Breast epithelium (tissue), 3 donors: ENCODE results near the gene CHMP4B.

Source experiments
- CTCF ChIP-seq, 3 donors: fragments of 450-650 bp; IDR thresholded peaks; one replicate each; pipeline ENCODE4 v1.5.1; 2016 to 2017; ENCODE audit warnings: antibody characterized with exemption in 3 of 3, mild to moderate bottlenecking in 3 of 3, moderate library complexity in 3 of 3
- POLR2A ChIP-seq: fragments of 450-650 bp; IDR thresholded peaks from one replicate; pipeline ENCODE4 v1.6.1; 2016; ENCODE audit warnings: antibody characterized with exemption, mild to moderate bottlenecking, moderate library complexity
- POLR2AphosphoS5 ChIP-seq, 3 donors: sonication (generic); formaldehyde crosslinking; IDR thresholded peaks; one replicate each; pipeline ENCODE4 v1.6.1; 2017; ENCODE audit warnings: antibody characterized with exemption in 3 of 3

GRCh38 chr20:33868595-33868994 lies 57.4 kb downstream of the CHMP4B start:
- TF ChIP-seq CTCF (IDR thresholded peaks at IDR 0.05) (no peak), POLR2AphosphoS5 (IDR thresholded peaks at IDR 0.05) (no peak), POLR2A (no peak)
